Effector memory CD4-positive, alpha-beta T cell (primary cell): ENCODE data around the gene PCSK4.

Experiments
- DNase-seq, 3 donors: peaks; one replicate each; pipeline ENCODE4 v3.0.0-alpha.2; 2020
- H3K27ac ChIP-seq: 2 replicates; pipeline ENCODE4 v1.7.0; 2013; ENCODE audit warnings: mild to moderate bottlenecking, low read length, moderate library complexity; ENCODE audit not compliant: insufficient read depth, poor library complexity, severe bottlenecking
- H3K27me3 ChIP-seq: replicated peaks from 2 replicates; pipeline ENCODE4 v1.7.0; 2013; ENCODE audit warnings: mild to moderate bottlenecking, low read length; ENCODE audit not compliant: insufficient read depth, control insufficient read depth, poor library complexity, severe bottlenecking
- H3K36me3 ChIP-seq: 2 replicates; pipeline ENCODE4 v1.7.0; 2013; ENCODE audit warnings: mild to moderate bottlenecking, low read length, moderate library complexity; ENCODE audit not compliant: control insufficient read depth, insufficient read depth
- H3K4me1 ChIP-seq: 2 replicates; pipeline ENCODE4 v1.7.0; 2013; ENCODE audit warnings: low read length, mild to moderate bottlenecking; ENCODE audit not compliant: control insufficient read depth, insufficient read depth, poor library complexity, severe bottlenecking
- H3K4me3 ChIP-seq: 2 replicates; pipeline ENCODE4 v1.7.0; 2013; ENCODE audit warnings: low read length, low read depth, mild to moderate bottlenecking; ENCODE audit not compliant: insufficient read depth, poor library complexity, severe bottlenecking
- H3K9me3 ChIP-seq: 2 replicates; pipeline ENCODE4 v1.7.0; 2013; ENCODE audit warnings: mild to moderate bottlenecking, low read length, moderate library complexity; ENCODE audit not compliant: control insufficient read depth

Gene PCSK4

GRCh38 chr19:1471010-1471514 is 19.1 kb downstream of the PCSK4 start:
- Histone ChIP-seq H3K27me3 (peaks cover 25% of the 10 kb centered on the region), H3K4me1 (peaks cover 51% of the 10 kb centered on the region), H3K27ac (no peak overlapping the region), H3K4me3 (peak overlapping the region; percentile 64), H3K36me3 (peaks cover 5% of the 10 kb centered on the region), H3K9me3 (no peaks in the 10 kb centered on the region)
- no peak for DNase-seq

- peaks cover 31% of the 10 kb centered on the region for H3K27me3 ChIP-seq
- peaks cover 5% of the 10 kb centered on the region for H3K36me3 ChIP-seq
- H3K9me3 ChIP-seq: no peaks in the 10 kb centered on the region
- peak; percentile 42 to 55 (median 45) for DNase-seq
- H3K4me3 ChIP-seq: peak overlapping the region; percentile 64
- no peak overlapping the region for H3K27ac ChIP-seq
- peaks cover 57% of the 10 kb centered on the region for H3K4me1 ChIP-seq
Measured at GRCh38 chr19:1470305-1471009, 19.7 kb downstream of the PCSK4 start.

GRCh38 chr19:1470055-1470304 is 20.2 kb downstream of the PCSK4 start:
- no peak overlapping the region for H3K27ac ChIP-seq

GRCh38 chr19:1469255-1470054 is 20.7 kb downstream of the PCSK4 start:
- no peaks in the 10 kb centered on the region for H3K36me3 ChIP-seq
- H3K4me3 ChIP-seq: peak overlapping the region; percentile 64
- peaks cover 59% of the 10 kb centered on the region for H3K4me1 ChIP-seq
- H3K9me3 ChIP-seq: no peaks in the 10 kb centered on the region
- peaks cover 35% of the 10 kb centered on the region for H3K27me3 ChIP-seq
- no peak for DNase-seq
- H3K27ac ChIP-seq: no peak overlapping the region

More at GRCh38 chr19:1470055-1470304, 20.2 kb downstream of the PCSK4 start:
- peaks cover 3% of the 10 kb centered on the region for H3K36me3 ChIP-seq
- no peaks in the 10 kb centered on the region for H3K9me3 ChIP-seq
- H3K27me3 ChIP-seq: peaks cover 35% of the 10 kb centered on the region
- no peak for DNase-seq
- H3K4me3 ChIP-seq: peak overlapping the region; percentile 64
- peaks cover 59% of the 10 kb centered on the region for H3K4me1 ChIP-seq

GRCh38 chr19:1468821-1469254 is 21.3 kb downstream of the PCSK4 start:
- no peaks in the 10 kb centered on the region for H3K9me3 ChIP-seq
- H3K27me3 ChIP-seq: peaks cover 35% of the 10 kb centered on the region
- no peak for DNase-seq
- H3K4me3 ChIP-seq: peak overlapping the region; percentile 37
- H3K27ac ChIP-seq: no peak overlapping the region
- peaks cover 59% of the 10 kb centered on the region for H3K4me1 ChIP-seq
- H3K36me3 ChIP-seq: no peaks in the 10 kb centered on the region

- H3K27me3 ChIP-seq: peaks cover 35% of the 10 kb centered on the region
- no peak for DNase-seq
- peaks cover 59% of the 10 kb centered on the region for H3K4me1 ChIP-seq
- H3K36me3 ChIP-seq: no peaks in the 10 kb centered on the region
- H3K4me3 ChIP-seq: peak overlapping the region; percentile 37
- no peaks in the 10 kb centered on the region for H3K9me3 ChIP-seq
- H3K27ac ChIP-seq: no peak overlapping the region
Measured at GRCh38 chr19:1468274-1468820, 21.8 kb downstream of the PCSK4 start.

- H3K4me3 ChIP-seq: peak overlapping the region; percentile 37
- H3K9me3 ChIP-seq: no peaks in the 10 kb centered on the region
- peaks cover 35% of the 10 kb centered on the region for H3K27me3 ChIP-seq
- DNase-seq: no peak
- no peak overlapping the region for H3K27ac ChIP-seq
- peaks cover 59% of the 10 kb centered on the region for H3K4me1 ChIP-seq
- no peaks in the 10 kb centered on the region for H3K36me3 ChIP-seq
Measured at GRCh38 chr19:1467490-1468273, 22.5 kb downstream of the PCSK4 start.

GRCh38 chr19:1467215-1467489 is 23.0 kb downstream of the PCSK4 start:
- no peak overlapping the region for H3K4me3 ChIP-seq
- no peaks in the 10 kb centered on the region for H3K9me3 ChIP-seq
- no peaks in the 10 kb centered on the region for H3K36me3 ChIP-seq
- H3K4me1 ChIP-seq: peaks cover 59% of the 10 kb centered on the region
- H3K27ac ChIP-seq: no peak overlapping the region
- peaks cover 35% of the 10 kb centered on the region for H3K27me3 ChIP-seq
- DNase-seq: no peak

DNA sequence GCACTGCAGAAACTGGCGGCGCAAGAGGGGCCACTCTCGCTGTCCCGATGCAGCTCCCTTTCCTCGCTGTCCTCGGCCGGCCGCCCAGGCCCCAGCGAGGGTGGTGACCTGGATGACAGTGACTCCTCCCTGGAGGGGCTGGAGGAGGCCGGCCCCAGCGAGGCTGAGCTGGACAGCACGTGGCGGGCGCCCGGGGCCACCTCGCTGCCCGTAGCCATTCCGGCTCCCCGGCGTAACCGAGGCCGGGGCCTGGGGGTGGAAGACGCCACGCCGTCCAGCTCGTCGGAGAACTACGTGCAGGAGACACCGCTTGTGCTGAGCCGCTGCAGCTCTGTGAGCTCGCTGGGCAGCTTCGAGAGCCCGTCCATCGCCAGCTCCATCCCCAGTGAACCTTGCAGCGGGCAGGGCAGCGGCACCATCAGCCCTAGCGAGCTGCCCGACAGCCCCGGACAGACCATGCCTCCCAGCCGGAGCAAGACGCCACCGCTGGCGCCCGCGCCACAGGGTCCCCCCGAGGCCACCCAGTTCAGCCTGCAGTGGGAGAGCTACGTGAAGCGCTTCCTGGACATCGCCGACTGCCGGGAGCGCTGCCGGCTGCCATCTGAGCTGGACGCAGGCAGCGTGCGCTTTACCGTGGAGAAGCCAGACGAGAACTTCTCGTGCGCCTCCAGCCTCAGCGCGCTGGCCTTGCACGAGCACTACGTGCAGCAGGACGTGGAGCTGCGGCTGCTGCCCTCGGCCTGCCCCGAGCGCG is 23.5 kb downstream of the PCSK4 start:
- peaks cover 35% of the 10 kb centered on the region for H3K27me3 ChIP-seq
- H3K27ac ChIP-seq: no peak overlapping the region
- no peak for DNase-seq
- H3K4me1 ChIP-seq: peaks cover 55% of the 10 kb centered on the region
- no peak overlapping the region for H3K4me3 ChIP-seq
- no peaks in the 10 kb centered on the region for H3K9me3 ChIP-seq
- no peaks in the 10 kb centered on the region for H3K36me3 ChIP-seq
